Karpas-422 (cell line): Measurements from ENCODE around the gene ZNF775. TPM values are rescaled to one million over a fixed set of nuclear protein-coding genes. Genes with fewer than 3 reads are reported as not detected.

Experiments used
- DNase-seq: peaks from one replicate; pipeline ENCODE4 v3.0.0-alpha.2; 2015
- H2AFZ ChIP-seq: fragments of 200-600 bp; sonication (generic); 2 replicates; pipeline ENCODE4 v1.6.1; 2014; ENCODE audit warnings: antibody characterized with exemption, low read length, mixed read lengths
- H3K27ac ChIP-seq: fragments of 200-600 bp; sonication (generic); 2 replicates; pipeline ENCODE4 v1.5.1; 2014; ENCODE audit warnings: mild to moderate bottlenecking, low read length, moderate library complexity
- H3K27me3 ChIP-seq: fragments of 200-600 bp; sonication (generic); 2 replicates; pipeline ENCODE4 v1.6.1; 2014; ENCODE audit warnings: low read length, mixed read lengths
- H3K36me3 ChIP-seq: fragments of 200-600 bp; sonication (generic); 2 replicates; pipeline ENCODE4 v1.6.1; 2014; ENCODE audit warnings: low read length, mixed read lengths; ENCODE audit not compliant: insufficient read depth
- H3K4me1 ChIP-seq: fragments of 200-600 bp; sonication (generic); 2 replicates; pipeline ENCODE4 v1.6.1; 2014; ENCODE audit warnings: mild to moderate bottlenecking, low read length, mixed read lengths
- H3K4me2 ChIP-seq: fragments of 200-600 bp; sonication (generic); 2 replicates; pipeline ENCODE4 v1.6.1; 2014; ENCODE audit warnings: low read length, low read depth, mild to moderate bottlenecking; ENCODE audit not compliant: poor library complexity, severe bottlenecking
- H3K4me3 ChIP-seq: fragments of 200-600 bp; sonication (generic); 2 replicates; pipeline ENCODE4 v1.5.1; 2014; ENCODE audit warnings: mild to moderate bottlenecking, antibody characterized with exemption, low read length, mixed read lengths
- H3K79me2 ChIP-seq: fragments of 200-600 bp; sonication (generic); 2 replicates; pipeline ENCODE4 v1.6.1; 2014; ENCODE audit warnings: mild to moderate bottlenecking, low read length, mixed read lengths
- H3K9ac ChIP-seq: fragments of 200-600 bp; sonication (generic); 2 replicates; pipeline ENCODE4 v1.6.0; 2014; ENCODE audit warnings: low read length
- H3K9me2 ChIP-seq: fragments of 200-600 bp; sonication (generic), shearing (Covaris generic); replicated peaks from 2 replicates; pipeline ENCODE4 v1.6.0; 2014; ENCODE audit warnings: mild to moderate bottlenecking, low read length, moderate library complexity; ENCODE audit not compliant: insufficient read depth
- H3K9me3 ChIP-seq: fragments of 300-700, 200-600 bp; sonication (generic); 2 replicates; pipeline ENCODE4 v1.6.1; 2014; ENCODE audit warnings: low read length, mixed read lengths
- H4K20me1 ChIP-seq: fragments of 200-600 bp; sonication (generic); 2 replicates; pipeline ENCODE4 v1.6.1; 2014; ENCODE audit warnings: mild to moderate bottlenecking, antibody characterized with exemption, low read length, low read depth; ENCODE audit not compliant: insufficient read depth
- total RNA-seq: library from RNA; depleted of rRNA; stranded (reverse); fragments of >200 nt; shearing (Covaris generic); gene quantifications from 2 replicates; pipeline ENCODE4 v1.2.3, GENCODE V29; 2014; ENCODE audit warnings: low replicate concordance

Gene ZNF775
- total RNA-seq, 1 experiment from 2014 or later: 1.5 TPM

DNA sequence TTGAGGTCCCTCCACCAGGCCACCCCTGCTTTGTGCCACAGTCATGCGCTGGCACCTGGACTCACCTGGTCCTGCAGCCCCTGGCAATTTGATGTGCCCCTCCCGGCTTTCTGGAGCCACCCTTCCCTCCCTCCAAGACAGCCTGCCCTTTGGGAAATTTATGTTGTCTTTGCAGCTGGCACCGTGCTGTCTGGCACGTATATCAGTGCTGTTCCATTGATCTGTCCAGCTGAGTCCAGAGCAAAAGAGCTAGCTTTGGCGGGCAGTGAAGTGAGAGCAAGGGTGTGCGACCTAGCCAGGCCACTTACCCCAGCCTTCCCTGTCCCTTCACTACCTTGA, 43.4 kb upstream of the ZNF775 start:
- H3K4me3 ChIP-seq: no peak overlapping the region
- no peak for DNase-seq
- H3K4me1 ChIP-seq: no peaks in the 10 kb centered on the region
- no peak overlapping the region for H2AFZ ChIP-seq
- H3K79me2 ChIP-seq: no peaks in the 10 kb centered on the region
- H3K4me2 ChIP-seq: no peak overlapping the region
- no peaks in the 10 kb centered on the region for H4K20me1 ChIP-seq
- H3K36me3 ChIP-seq: no peaks in the 10 kb centered on the region
- no peak overlapping the region for H3K9ac ChIP-seq
- H3K27ac ChIP-seq: no peak overlapping the region
- H3K27me3 ChIP-seq: no peaks in the 10 kb centered on the region
- H3K9me3 ChIP-seq: no peaks in the 10 kb centered on the region
- no peaks in the 10 kb centered on the region for H3K9me2 ChIP-seq

DNA sequence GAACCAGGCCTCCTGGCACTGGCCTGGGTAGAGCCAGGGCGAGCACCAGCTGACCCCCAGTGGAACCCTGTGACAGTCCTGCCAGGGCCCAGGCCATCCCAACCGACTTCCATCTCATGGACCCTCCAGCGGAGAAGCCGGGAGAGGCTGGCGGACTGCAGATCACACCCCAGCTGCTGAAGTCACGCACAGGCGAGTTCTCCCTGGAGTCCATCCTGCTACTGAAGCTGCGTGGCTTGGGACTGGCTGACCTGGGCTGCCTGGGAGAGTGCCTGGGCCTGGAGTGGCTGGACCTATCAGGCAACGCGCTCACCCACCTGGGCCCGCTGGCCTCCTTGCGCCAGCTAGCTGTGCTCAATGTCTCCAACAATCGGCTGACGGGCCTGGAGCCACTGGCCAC, 42.4 kb upstream of the ZNF775 start:
- H3K9ac ChIP-seq: no peak overlapping the region
- H3K9me2 ChIP-seq: no peaks in the 10 kb centered on the region
- no peaks in the 10 kb centered on the region for H3K27me3 ChIP-seq
- H3K27ac ChIP-seq: no peak overlapping the region
- no peaks in the 10 kb centered on the region for H3K36me3 ChIP-seq
- H2AFZ ChIP-seq: no peak overlapping the region
- H3K4me2 ChIP-seq: no peak overlapping the region
- H3K9me3 ChIP-seq: no peaks in the 10 kb centered on the region
- no peaks in the 10 kb centered on the region for H4K20me1 ChIP-seq
- no peaks in the 10 kb centered on the region for H3K4me1 ChIP-seq
- no peak overlapping the region for H3K4me3 ChIP-seq
- DNase-seq: no peak
- H3K79me2 ChIP-seq: no peaks in the 10 kb centered on the region

DNA sequence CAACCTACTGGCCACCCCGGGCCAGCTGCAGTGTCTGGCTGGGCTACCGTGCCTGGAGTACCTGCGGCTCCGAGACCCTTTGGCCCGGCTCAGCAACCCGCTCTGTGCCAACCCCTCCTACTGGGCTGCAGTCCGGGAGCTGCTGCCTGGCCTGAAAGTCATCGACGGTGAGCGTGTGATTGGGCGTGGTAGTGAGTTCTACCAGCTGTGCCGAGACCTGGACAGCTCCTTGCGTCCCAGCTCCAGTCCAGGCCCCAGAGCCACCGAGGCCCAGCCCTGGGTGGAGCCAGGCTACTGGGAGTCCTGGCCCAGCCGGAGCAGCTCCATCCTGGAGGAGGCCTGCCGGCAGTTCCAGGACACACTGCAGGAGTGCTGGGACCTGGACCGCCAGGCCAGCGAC, 42.0 kb upstream of the ZNF775 start:
- Histone ChIP-seq H3K79me2 (no peaks in the 10 kb centered on the region), H3K27me3 (no peaks in the 10 kb centered on the region), H3K9me2 (no peaks in the 10 kb centered on the region), H3K9ac (no peak overlapping the region), H3K4me1 (no peaks in the 10 kb centered on the region), H3K4me3 (no peak overlapping the region), H3K4me2 (no peak overlapping the region), H2AFZ (no peak overlapping the region), H3K36me3 (no peaks in the 10 kb centered on the region), H3K27ac (no peak overlapping the region), H4K20me1 (no peaks in the 10 kb centered on the region), H3K9me3 (no peaks in the 10 kb centered on the region)
- no peak for DNase-seq

DNA sequence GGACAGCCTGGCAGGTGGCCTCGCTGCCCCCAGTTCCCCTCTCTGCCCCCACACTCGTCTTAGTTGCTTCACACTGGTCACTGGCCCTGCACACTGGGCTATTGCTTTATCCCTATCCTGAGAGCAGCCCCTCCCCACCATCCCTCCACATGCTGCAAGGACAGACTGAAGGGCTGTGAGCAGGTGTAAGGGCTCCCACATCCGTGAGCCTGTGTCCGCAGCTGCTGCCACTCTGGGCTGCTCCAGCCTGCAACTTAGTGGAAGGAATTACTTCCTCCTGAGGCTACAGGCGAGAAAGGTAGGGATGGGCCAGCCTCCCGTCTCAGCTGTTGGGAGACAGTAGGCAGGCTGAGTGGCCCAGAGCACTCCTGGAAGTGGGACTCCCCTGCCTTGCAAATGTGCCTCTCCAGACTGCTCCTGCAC, 41.5 kb upstream of the ZNF775 start:
- Histone ChIP-seq H2AFZ (no peak overlapping the region), H3K4me1 (no peaks in the 10 kb centered on the region), H3K79me2 (no peaks in the 10 kb centered on the region), H3K9me3 (no peaks in the 10 kb centered on the region), H3K4me2 (no peak overlapping the region), H3K9ac (no peak overlapping the region), H3K9me2 (no peaks in the 10 kb centered on the region), H3K27ac (no peak overlapping the region), H4K20me1 (no peaks in the 10 kb centered on the region), H3K36me3 (no peaks in the 10 kb centered on the region), H3K27me3 (no peaks in the 10 kb centered on the region), H3K4me3 (no peak overlapping the region)
- DNase-seq: no peak

DNA sequence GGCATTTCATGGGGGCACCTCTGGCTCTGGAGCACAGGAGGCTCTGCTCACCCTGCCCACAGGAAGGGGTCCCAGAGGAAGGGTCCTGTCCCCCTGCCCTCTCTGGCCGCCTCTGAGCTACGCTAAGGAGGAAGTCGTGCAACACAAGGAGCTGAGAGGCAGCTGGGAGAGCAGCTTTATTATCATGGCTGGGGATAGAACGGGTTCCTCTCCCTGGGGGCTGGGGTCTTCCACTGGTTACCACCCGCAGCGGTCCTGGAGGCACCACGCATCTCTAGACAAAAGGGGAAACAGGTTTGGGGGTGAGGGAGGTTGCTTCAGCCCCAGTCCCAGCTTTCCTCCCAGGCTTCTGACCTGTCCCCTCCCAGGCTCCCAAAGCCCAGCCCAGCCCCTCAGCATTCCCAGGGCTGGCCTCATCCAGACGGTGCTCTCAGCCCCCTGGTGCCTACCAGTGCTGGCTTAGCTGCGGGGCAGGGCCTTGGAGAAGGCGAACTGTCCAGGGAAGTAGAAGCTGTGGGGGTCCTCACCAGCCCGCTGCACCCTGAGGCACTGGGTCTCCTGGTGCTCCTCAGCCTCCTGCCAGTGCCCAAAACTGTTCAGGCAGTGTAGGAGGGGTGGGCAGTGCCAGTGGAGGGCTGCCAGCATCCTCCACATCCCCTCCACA, 40.8 kb upstream of the ZNF775 start:
- H3K9me3 ChIP-seq: no peaks in the 10 kb centered on the region
- H3K9ac ChIP-seq: no peak overlapping the region
- H2AFZ ChIP-seq: no peak overlapping the region
- H3K79me2 ChIP-seq: no peaks in the 10 kb centered on the region
- no peaks in the 10 kb centered on the region for H3K36me3 ChIP-seq
- no peaks in the 10 kb centered on the region for H3K27me3 ChIP-seq
- no peak overlapping the region for H3K27ac ChIP-seq
- H3K4me3 ChIP-seq: no peak overlapping the region
- no peak overlapping the region for H3K4me2 ChIP-seq
- DNase-seq: no peak
- no peaks in the 10 kb centered on the region for H4K20me1 ChIP-seq
- no peaks in the 10 kb centered on the region for H3K9me2 ChIP-seq
- H3K4me1 ChIP-seq: no peaks in the 10 kb centered on the region

DNA sequence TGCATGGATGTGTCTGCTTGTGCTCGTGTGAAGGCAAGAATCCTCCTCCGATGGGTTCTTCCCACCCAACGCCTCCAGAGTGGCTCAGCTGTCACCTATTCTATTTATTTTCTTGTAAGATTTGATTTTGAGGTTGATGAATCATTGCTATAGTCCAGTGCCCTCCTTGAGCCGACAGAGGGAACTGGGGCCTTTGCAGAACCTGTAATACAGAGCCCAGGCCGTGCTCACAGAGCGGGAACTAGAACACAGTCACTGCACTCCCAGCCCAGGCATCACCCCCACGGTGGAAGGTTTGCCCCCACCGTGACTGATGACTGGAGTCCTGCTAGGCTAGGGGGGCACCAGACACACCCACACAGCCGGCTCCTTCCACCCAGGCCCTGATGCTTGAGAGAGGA, 39.7 kb upstream of the ZNF775 start:
- H3K79me2 ChIP-seq: no peaks in the 10 kb centered on the region
- no peak overlapping the region for H3K4me2 ChIP-seq
- H3K27me3 ChIP-seq: no peaks in the 10 kb centered on the region
- no peaks in the 10 kb centered on the region for H3K9me2 ChIP-seq
- H3K9me3 ChIP-seq: peaks cover 6% of the 10 kb centered on the region; the same call in 1 of the 2 replicates
- H3K36me3 ChIP-seq: no peaks in the 10 kb centered on the region
- no peak overlapping the region for H3K9ac ChIP-seq
- H3K4me3 ChIP-seq: no peak overlapping the region
- H3K4me1 ChIP-seq: no peaks in the 10 kb centered on the region
- H3K27ac ChIP-seq: no peak overlapping the region
- no peak overlapping the region for H2AFZ ChIP-seq
- no peak for DNase-seq
- no peaks in the 10 kb centered on the region for H4K20me1 ChIP-seq

DNA sequence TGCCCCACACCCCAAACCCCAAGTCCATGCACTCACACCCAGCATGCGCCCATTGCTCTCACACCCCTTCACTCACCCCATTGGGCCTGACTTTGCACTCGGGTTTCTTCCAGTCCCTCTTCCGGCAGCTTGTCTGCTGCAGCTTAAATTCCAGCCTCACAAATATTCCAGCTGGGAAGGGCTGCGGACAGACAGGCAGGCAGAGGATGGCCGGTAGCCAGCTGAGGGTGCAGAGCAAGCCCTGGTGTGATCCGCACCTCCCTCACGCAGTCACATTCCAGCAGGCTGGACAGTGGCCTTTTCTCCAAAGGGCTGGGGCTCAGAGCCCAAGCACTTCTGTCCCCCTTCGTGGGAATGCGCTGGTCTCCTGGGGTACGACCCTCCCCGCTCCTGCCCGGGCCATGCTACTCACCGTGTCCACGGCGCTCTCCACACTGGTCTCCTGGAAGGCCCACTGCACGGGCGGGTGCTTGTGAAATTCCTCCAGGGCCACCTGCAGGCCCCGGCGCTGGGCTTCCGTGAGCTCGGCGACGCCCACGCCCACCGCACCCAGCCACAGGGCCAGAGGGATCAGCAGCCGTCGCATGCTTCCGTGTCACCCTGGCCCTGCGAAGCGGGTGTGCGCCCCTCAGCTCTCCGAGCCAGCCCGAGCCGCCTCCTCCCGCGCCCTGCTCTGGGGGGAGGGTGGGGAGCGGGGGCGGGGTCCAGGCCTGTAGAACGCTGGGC, 38.9 kb upstream of the ZNF775 start:
- Histone ChIP-seq H3K4me3 (no peak overlapping the region), H4K20me1 (no peaks in the 10 kb centered on the region), H3K27me3 (no peaks in the 10 kb centered on the region), H2AFZ (no peak overlapping the region), H3K9ac (no peak overlapping the region), H3K9me3 (peaks cover 6% of the 10 kb centered on the region; the same call in 1 of the 2 replicates), H3K9me2 (no peaks in the 10 kb centered on the region), H3K36me3 (no peaks in the 10 kb centered on the region), H3K4me1 (no peaks in the 10 kb centered on the region), H3K79me2 (no peaks in the 10 kb centered on the region), H3K4me2 (no peak overlapping the region), H3K27ac (no peak overlapping the region)
- no peak for DNase-seq

DNA sequence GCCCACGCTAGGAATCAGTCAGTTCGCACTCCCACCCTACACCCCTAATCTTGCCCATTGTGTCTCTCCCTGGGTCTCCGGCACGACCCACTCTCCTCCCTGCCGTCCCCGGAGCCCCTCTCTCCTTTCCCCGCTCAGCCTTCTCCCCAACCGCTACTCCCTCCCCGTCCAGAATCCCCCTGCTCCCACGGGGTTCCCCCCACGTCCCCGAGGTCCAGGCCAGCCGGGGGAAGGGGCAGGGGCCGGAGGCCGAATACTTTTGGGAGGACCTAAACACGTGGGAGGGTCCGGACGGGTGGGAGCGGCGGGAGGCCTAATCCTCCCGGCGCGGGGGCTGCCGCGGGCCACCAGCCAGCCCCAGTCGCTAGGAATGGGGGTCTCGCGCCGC, 38.3 kb upstream of the ZNF775 start:
- Histone ChIP-seq H3K4me2 (no peak overlapping the region), H3K9ac (no peak overlapping the region), H3K4me3 (no peak overlapping the region), H3K36me3 (no peaks in the 10 kb centered on the region), H3K9me2 (no peaks in the 10 kb centered on the region), H4K20me1 (no peaks in the 10 kb centered on the region), H3K27me3 (no peaks in the 10 kb centered on the region), H3K9me3 (peaks cover 6% of the 10 kb centered on the region; the same call in 1 of the 2 replicates), H3K4me1 (no peaks in the 10 kb centered on the region), H2AFZ (no peak overlapping the region), H3K27ac (no peak overlapping the region), H3K79me2 (no peaks in the 10 kb centered on the region)
- no peak for DNase-seq
